HepG2 (cell line): ENCODE measurements around the gene DCST2. TPM values are rescaled to one million over a fixed set of nuclear protein-coding genes. Genes with fewer than 3 reads are reported as not detected.
A peak's percentile ranks its signal among the peaks of the same experiment; 100 is the strongest.

Experiments
- BCL6 ChIP-seq: IDR thresholded peaks from 2 replicates; pipeline ENCODE4 v1.6.1; 2016; ENCODE audit warnings: missing genetic modification reagents, missing compliant biosample characterization
- FIP1L1 ChIP-seq: fragments of 200-400 bp; formaldehyde crosslinking; IDR thresholded peaks from 2 replicates; pipeline ENCODE4 v1.6.1; 2018; ENCODE audit warnings: low read depth, mild to moderate bottlenecking, low read length, moderate library complexity, borderline replicate concordance; ENCODE audit not compliant: insufficient read depth
- FOXA1 ChIP-seq, 2 experiments: fragments of 450-650 bp in 1 of 2; sonication (generic) in 1 of 2; formaldehyde crosslinking in 1 of 2; IDR thresholded peaks; 2 replicates each; pipeline versions ENCODE4 v1.4.0 to v1.6.1; 2016 to 2020; ENCODE audit warnings: missing genetic modification reagents in 1 of 2
- HNRNPLL ChIP-seq: fragments of 200-400 bp; formaldehyde crosslinking; IDR thresholded peaks from 2 replicates; pipeline ENCODE4 v1.6.1; 2017; ENCODE audit warnings: mild to moderate bottlenecking, low read depth, low read length; ENCODE audit not compliant: poor library complexity, severe bottlenecking
- HOMEZ ChIP-seq: IDR thresholded peaks from 2 replicates; pipeline ENCODE4 v1.6.1; 2016; ENCODE audit warnings: low read depth
- HOXA3 ChIP-seq: sonication (generic); formaldehyde crosslinking; IDR thresholded peaks from 2 replicates; pipeline ENCODE4 v1.5.0; 2020; ENCODE audit warnings: missing genetic modification reagents
- KLF12 ChIP-seq: sonication (generic); formaldehyde crosslinking; IDR thresholded peaks from 2 replicates; pipeline ENCODE4 v1.4.0; 2020; ENCODE audit warnings: missing genetic modification reagents, borderline replicate concordance
- RXRB ChIP-seq: IDR thresholded peaks from 2 replicates; pipeline ENCODE4 v1.6.1; 2016; ENCODE audit warnings: borderline replicate concordance, missing genetic modification reagents, missing compliant biosample characterization
- TCF7L2 ChIP-seq: IDR thresholded peaks from 2 replicates; pipeline ENCODE4 v1.6.1; 2011; ENCODE audit warnings: mild to moderate bottlenecking, low read depth, low read length, moderate library complexity
- ZFP36L2 ChIP-seq: sonication (generic); formaldehyde crosslinking; IDR thresholded peaks from 2 replicates; pipeline ENCODE4 v1.4.0; 2020; ENCODE audit warnings: missing genetic modification reagents
- ZFP41 ChIP-seq: sonication (generic); formaldehyde crosslinking; IDR thresholded peaks from 2 replicates; pipeline ENCODE4 v1.4.0; 2020; ENCODE audit warnings: mild to moderate bottlenecking, missing genetic modification reagents, borderline replicate concordance
- ZKSCAN1 ChIP-seq: fragments of 150-350 bp; IDR thresholded peaks from 2 replicates; pipeline ENCODE4 v1.6.1; 2014; ENCODE audit warnings: low read length
- ZMYM4 ChIP-seq: sonication (generic); formaldehyde crosslinking; IDR thresholded peaks from 2 replicates; pipeline ENCODE4 v1.8.1; 2023; ENCODE audit warnings: mild to moderate bottlenecking, missing genetic modification reagents
- ZNF326 ChIP-seq: sonication (generic); formaldehyde crosslinking; IDR thresholded peaks from 2 replicates; pipeline ENCODE4 v1.4.0; 2020; ENCODE audit warnings: missing genetic modification reagents, borderline replicate concordance
- ZNF552 ChIP-seq: sonication (generic); formaldehyde crosslinking; IDR thresholded peaks from 2 replicates; pipeline ENCODE4 v1.9.0; 2022; ENCODE audit warnings: missing genetic modification reagents, mild to moderate bottlenecking, borderline replicate concordance
- ZNF709 ChIP-seq: sonication (generic); formaldehyde crosslinking; IDR thresholded peaks from 2 replicates; pipeline ENCODE4 v1.5.0; 2020; ENCODE audit warnings: mild to moderate bottlenecking, missing genetic modification reagents
- ZNF766 ChIP-seq: sonication (generic); formaldehyde crosslinking; IDR thresholded peaks from 2 replicates; pipeline ENCODE4 v1.5.0; 2020; ENCODE audit warnings: missing genetic modification reagents, borderline replicate concordance
- polyA plus RNA-seq, 8 experiments: library from polyadenylated mRNA; depleted of rRNA in 3 of 8; stranded (reverse) in 7 of 8; unstranded in 1 of 8; fragments of >200 nt; fragmentation: Illumina TruSeq in 4 of 8; extraction: Trizol in 4 of 8; gene quantifications; 2 replicates each; pipeline versions ENCODE4 v1.2.1 to v1.2.3, GENCODE V29; 2011 to 2016; ENCODE audit warnings: low read depth in 4 of 8, missing spikeins in 1 of 8, mixed read lengths in 1 of 8; ENCODE audit not compliant: insufficient read depth in 1 of 8
- total RNA-seq, 5 experiments: library from RNA; depleted of rRNA; stranded (reverse); fragments of >200 nt; fragmentation: Illumina TruSeq; extraction: Trizol; gene quantifications; 2 replicates each; pipeline ENCODE4 v1.2.3, GENCODE V29; 2016; ENCODE audit warnings: low read depth in 1 of 5
- TF ChIP-seq, protein P1 (sequence below): sonication (generic); formaldehyde crosslinking; IDR thresholded peaks from 2 replicates; pipeline ENCODE4 v1.5.0; 2020; ENCODE audit warnings: mild to moderate bottlenecking, missing genetic modification reagents
- TF ChIP-seq, protein P2 (sequence below): IDR thresholded peaks from 2 replicates; pipeline ENCODE4 v1.6.1; 2016
- TF ChIP-seq, protein P3 (sequence below), 2 experiments: sonication (generic) in 1 of 2; formaldehyde crosslinking in 1 of 2; IDR thresholded peaks; 2 replicates each; pipeline versions ENCODE4 v1.4.0 to v1.6.1; 2018 to 2020; ENCODE audit warnings: missing genetic modification reagents in 2 of 2, borderline replicate concordance in 1 of 2, low read depth in 1 of 2, mild to moderate bottlenecking in 1 of 2, missing biosample characterization in 1 of 2

The DCST2 gene
- total and polyA plus RNA-seq, 2 of the 13 experiments (the other 11 are each of a cell fraction or from before 2014, with no cell fraction given) = 0.74 TPM; not detected in 1

GRCh38 chr1:154970631-154971340 is 62.8 kb downstream of the DCST2 start, which contains the start of gene SHC1 (continued):
- TF ChIP-seq, protein P1, sequence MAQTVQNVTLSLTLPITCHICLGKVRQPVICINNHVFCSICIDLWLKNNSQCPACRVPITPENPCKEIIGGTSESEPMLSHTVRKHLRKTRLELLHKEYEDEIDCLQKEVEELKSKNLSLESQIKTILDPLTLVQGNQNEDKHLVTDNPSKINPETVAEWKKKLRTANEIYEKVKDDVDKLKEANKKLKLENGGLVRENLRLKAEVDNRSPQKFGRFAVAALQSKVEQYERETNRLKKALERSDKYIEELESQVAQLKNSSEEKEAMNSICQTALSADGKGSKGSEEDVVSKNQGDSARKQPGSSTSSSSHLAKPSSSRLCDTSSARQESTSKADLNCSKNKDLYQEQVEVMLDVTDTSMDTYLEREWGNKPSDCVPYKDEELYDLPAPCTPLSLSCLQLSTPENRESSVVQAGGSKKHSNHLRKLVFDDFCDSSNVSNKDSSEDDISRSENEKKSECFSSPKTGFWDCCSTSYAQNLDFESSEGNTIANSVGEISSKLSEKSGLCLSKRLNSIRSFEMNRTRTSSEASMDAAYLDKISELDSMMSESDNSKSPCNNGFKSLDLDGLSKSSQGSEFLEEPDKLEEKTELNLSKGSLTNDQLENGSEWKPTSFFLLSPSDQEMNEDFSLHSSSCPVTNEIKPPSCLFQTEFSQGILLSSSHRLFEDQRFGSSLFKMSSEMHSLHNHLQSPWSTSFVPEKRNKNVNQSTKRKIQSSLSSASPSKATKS (CRISPR knock-in tag) = no peak
- no peak for TF ChIP-seq ZKSCAN1
- no peak for TF ChIP-seq FOXA1 (IDR thresholded peaks at IDR 0.05)
- TF ChIP-seq FOXA1 (CRISPR knock-in tag; IDR thresholded peaks at IDR 0.05) = no peak
- no peak for TF ChIP-seq KLF12 (CRISPR knock-in tag)
- no peak for TF ChIP-seq HNRNPLL
- TF ChIP-seq, protein P2, sequence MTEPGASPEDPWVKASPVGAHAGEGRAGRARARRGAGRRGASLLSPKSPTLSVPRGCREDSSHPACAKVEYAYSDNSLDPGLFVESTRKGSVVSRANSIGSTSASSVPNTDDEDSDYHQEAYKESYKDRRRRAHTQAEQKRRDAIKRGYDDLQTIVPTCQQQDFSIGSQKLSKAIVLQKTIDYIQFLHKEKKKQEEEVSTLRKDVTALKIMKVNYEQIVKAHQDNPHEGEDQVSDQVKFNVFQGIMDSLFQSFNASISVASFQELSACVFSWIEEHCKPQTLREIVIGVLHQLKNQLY (CRISPR knock-in tag) = no peak
- TF ChIP-seq ZNF766 (CRISPR knock-in tag) = no peak
- TF ChIP-seq ZMYM4 (CRISPR knock-in tag) = no peak
- no peak for TF ChIP-seq HOXA3 (CRISPR knock-in tag)
- no peak for TF ChIP-seq ZFP36L2
- TF ChIP-seq FIP1L1 = no peak
- TF ChIP-seq ZFP41 (CRISPR knock-in tag) = no peak
- TF ChIP-seq ZNF709 (CRISPR knock-in tag) = no peak
- TF ChIP-seq HOMEZ (CRISPR knock-in tag) = 0 out of 2 replicates have a peak, but pooled peaks have one; percentile 39
- no peak for TF ChIP-seq ZNF552 (CRISPR knock-in tag)
- no peak for TF ChIP-seq ZNF326
- TF ChIP-seq TCF7L2 = no peak
- TF ChIP-seq, protein P3, sequence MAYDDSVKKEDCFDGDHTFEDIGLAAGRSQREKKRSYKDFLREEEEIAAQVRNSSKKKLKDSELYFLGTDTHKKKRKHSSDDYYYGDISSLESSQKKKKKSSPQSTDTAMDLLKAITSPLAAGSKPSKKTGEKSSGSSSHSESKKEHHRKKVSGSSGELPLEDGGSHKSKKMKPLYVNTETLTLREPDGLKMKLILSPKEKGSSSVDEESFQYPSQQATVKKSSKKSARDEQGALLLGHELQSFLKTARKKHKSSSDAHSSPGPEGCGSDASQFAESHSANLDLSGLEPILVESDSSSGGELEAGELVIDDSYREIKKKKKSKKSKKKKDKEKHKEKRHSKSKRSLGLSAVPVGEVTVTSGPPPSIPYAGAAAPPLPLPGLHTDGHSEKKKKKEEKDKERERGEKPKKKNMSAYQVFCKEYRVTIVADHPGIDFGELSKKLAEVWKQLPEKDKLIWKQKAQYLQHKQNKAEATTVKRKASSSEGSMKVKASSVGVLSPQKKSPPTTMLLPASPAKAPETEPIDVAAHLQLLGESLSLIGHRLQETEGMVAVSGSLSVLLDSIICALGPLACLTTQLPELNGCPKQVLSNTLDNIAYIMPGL (CRISPR knock-in tag; IDR thresholded peaks at IDR 0.05; ENCODE audit: borderline replicate concordance in 1 of 2, low read depth in 1 of 2) = no peak; a peak in 2 of 4 replicates
- peak; percentile 35; the same call in 1 of the 2 replicates for TF ChIP-seq RXRB (CRISPR knock-in tag)
- TF ChIP-seq BCL6 (CRISPR knock-in tag) = no peak
